HG02885 (cell line): ENCODE results near the gene KCTD19.

Source experiments
- ATAC-seq: cut with Tn5 transposase; IDR thresholded peaks from one replicate; pipeline ENCODE4 v1.9.1; 2021; ENCODE audit warnings: mild to moderate bottlenecking; ENCODE audit not compliant: unreplicated experiment, poor library complexity

The KCTD19 gene

GRCh38 chr16:67246081-67246755, 80.3 kb downstream of the KCTD19 start:
- peak; percentile 24 for ATAC-seq

- no peak for ATAC-seq
Observed at GRCh38 chr16:67245674-67246080, 80.9 kb downstream of the KCTD19 start.

GRCh38 chr16:67245186-67245585, 81.4 kb downstream of the KCTD19 start:
- no peak for ATAC-seq

- ATAC-seq = peak; percentile 49
Observed at GRCh38 chr16:67244387-67245185, 82.0 kb downstream of the KCTD19 start.

GRCh38 chr16:67243481-67243880, 83.1 kb downstream of the KCTD19 start:
- ATAC-seq = no peak

GRCh38 chr16:67242138-67242730, 84.3 kb downstream of the KCTD19 start:
- ATAC-seq = no peak

- ATAC-seq = no peak
Observed at GRCh38 chr16:67241008-67241900, 85.3 kb downstream of the KCTD19 start.

GRCh38 chr16:67240506-67240905, 86.0 kb downstream of the KCTD19 start:
- ATAC-seq = no peak
